HepG2 (cell line): ENCODE measurements around the gene SLC22A23. TPM values are rescaled to one million over a fixed set of nuclear protein-coding genes. Genes with fewer than 3 reads are reported as not detected.

Experiments
- ATAC-seq: fragments of 200-7000 bp; cut with Tn5 transposase; 3 replicates; pipeline ENCODE4 v1.9.1; 2020; ENCODE audit warnings: mild to moderate bottlenecking, moderate library complexity
- BruUV-seq: library from RNA; stranded (reverse); fragments of 400-500 nt; replicated peaks from 2 replicates; lab custom pipeline; 2021; lab: Mats Ljungman, UMichigan
- CTCF ChIA-PET: fragments of 300-600 bp; formaldehyde crosslinking; extraction: SDS; loops from one replicate; lab custom pipeline; 2021; ENCODE audit warnings: low total read pairs, inconsistent platforms, low intra/inter-chr PET ratio; lab: Yijun Ruan, JAX
- POLR2A ChIA-PET: fragments of 350-600 bp; sonication (Branson Sonifier 250); formaldehyde crosslinking; loops from one replicate; lab custom pipeline; 2020; ENCODE audit warnings: antibody characterized with exemption, inconsistent platforms; lab: Yijun Ruan, JAX
- DNase-seq: peaks from one replicate; pipeline ENCODE4 v3.0.0-alpha.2; 2015; ENCODE audit warnings: low spot score
- FAIRE-seq: peaks from 3 replicates; lab custom pipeline; 2011; peaks lifted over from hg19 to GRCh38; lab: Jason Lieb, UNC
- H2AFZ ChIP-seq: one replicate; pipeline ENCODE4 v1.6.1; 2011; ENCODE audit warnings: low read length, inconsistent platforms
- H3K27ac ChIP-seq: fragments of 300-600 bp; 3 replicates; pipeline ENCODE4 v1.8.0; 2011; ENCODE audit warnings: mixed run types, mild to moderate bottlenecking, mixed read lengths, low read length, inconsistent platforms; ENCODE audit not compliant: insufficient read depth; ENCODE audit errors: extremely low read length
- H3K27me3 ChIP-seq, 2 experiments: fragments of 200-600 bp in 1 of 2; 2 replicates in 1 of 2; 3 replicates in 1 of 2; pipeline versions ENCODE4 v1.6.0 to v1.8.0; 2011; ENCODE audit warnings: low read length in 2 of 2, mild to moderate bottlenecking in 2 of 2, moderate library complexity in 2 of 2, inconsistent platforms in 1 of 2; ENCODE audit not compliant: insufficient read depth in 2 of 2, control insufficient read depth in 1 of 2
- H3K36me3 ChIP-seq, 2 experiments: fragments of 200-600 bp in 1 of 2; replicated peaks in 1 of 2; 2 replicates in 1 of 2; 3 replicates in 1 of 2; pipeline versions ENCODE4 v1.5.1 to v1.8.0; 2011; ENCODE audit warnings: low read length in 2 of 2, inconsistent platforms in 1 of 2; ENCODE audit not compliant: insufficient read depth in 2 of 2, control insufficient read depth in 1 of 2
- H3K4me1 ChIP-seq: 2 replicates; pipeline ENCODE4 v1.5.1; 2012; ENCODE audit warnings: low read length, inconsistent platforms; ENCODE audit not compliant: insufficient read depth
- H3K4me2 ChIP-seq: 2 replicates; pipeline ENCODE4 v1.6.0; 2011; ENCODE audit warnings: low read depth, low read length, inconsistent platforms
- H3K4me3 ChIP-seq, 3 experiments: fragments of 200-600 bp in 1 of 3; sonication (generic), shearing (Covaris generic) in 1 of 3; replicated peaks in 1 of 3; 2 replicates each; pipeline ENCODE4 v1.5.1; 2011 to 2016; ENCODE audit warnings: low read length in 3 of 3, inconsistent platforms in 2 of 3, low read depth in 2 of 3, mild to moderate bottlenecking in 2 of 3, control low read depth in 1 of 3, mixed read lengths in 1 of 3; ENCODE audit not compliant: insufficient read depth in 1 of 3
- H3K79me2 ChIP-seq: one replicate; pipeline ENCODE4 v1.6.1; 2011; ENCODE audit warnings: low read length, inconsistent platforms; ENCODE audit not compliant: insufficient read depth
- H3K9ac ChIP-seq: 2 replicates; pipeline ENCODE4 v1.6.0; 2011; ENCODE audit warnings: mild to moderate bottlenecking, low read depth, low read length, inconsistent platforms; ENCODE audit not compliant: insufficient read depth
- H3K9me3 ChIP-seq: 2 replicates; pipeline ENCODE4 v1.5.1; 2012; ENCODE audit warnings: mild to moderate bottlenecking, low read length
- H4K20me1 ChIP-seq: 2 replicates; pipeline ENCODE4 v1.6.0; 2011; ENCODE audit warnings: inconsistent platforms, mild to moderate bottlenecking, low read length, moderate library complexity; ENCODE audit not compliant: insufficient read depth
- AGO2 ChIP-seq: fragments of 200-400 bp; formaldehyde crosslinking; optimal IDR thresholded peaks from 2 replicates; pipeline ENCODE3; 2017; ENCODE audit warnings: mild to moderate bottlenecking, low read depth, low read length, moderate library complexity
- CBX5 ChIP-seq: sonication (generic); formaldehyde crosslinking; IDR thresholded peaks from 2 replicates; pipeline ENCODE4 v1.4.0; 2020; ENCODE audit warnings: missing genetic modification reagents, borderline replicate concordance
- ESRRA ChIP-seq: sonication (generic); formaldehyde crosslinking; IDR thresholded peaks from 2 replicates; pipeline ENCODE4 v1.5.1; 2020; ENCODE audit warnings: mild to moderate bottlenecking, low read depth, missing genetic modification reagents
- NR1H2 ChIP-seq: sonication (generic); formaldehyde crosslinking; IDR thresholded peaks from 2 replicates; pipeline ENCODE4 v1.8.1; 2022; ENCODE audit warnings: low read depth, missing genetic modification reagents, borderline replicate concordance
- TAF15 ChIP-seq: fragments of 200-400 bp; formaldehyde crosslinking; IDR thresholded peaks from one replicate; pipeline ENCODE4 v1.6.1; 2018; ENCODE audit warnings: mild to moderate bottlenecking, low read depth, low read length; ENCODE audit not compliant: poor library complexity, severe bottlenecking
- ZNF275 ChIP-seq: sonication (generic); formaldehyde crosslinking; IDR thresholded peaks from 2 replicates; pipeline ENCODE4 v1.8.0; 2022; ENCODE audit warnings: missing genetic modification reagents, mild to moderate bottlenecking, inconsistent platforms, borderline replicate concordance
- ZNF687 ChIP-seq: sonication (generic); formaldehyde crosslinking; IDR thresholded peaks from 2 replicates; pipeline ENCODE4 v1.5.1; 2020; ENCODE audit warnings: mild to moderate bottlenecking, missing genetic modification reagents, moderate library complexity
- ZNF691 ChIP-seq: sonication (generic); formaldehyde crosslinking; IDR thresholded peaks from 2 replicates; pipeline ENCODE4 v1.4.0; 2020; ENCODE audit warnings: missing genetic modification reagents, low read depth, mild to moderate bottlenecking, borderline replicate concordance
- WGBS: methylation state at CpG from one replicate; pipeline ENCODE4 v1.1.6; 2017; ENCODE audit warnings: low lambda C conversion rate; 5-methylcytosine and 5-hydroxymethylcytosine counted together
- in situ Hi-C: cut with HindIII; loops from 2 replicates; pipeline ENCODE4 v1.10.0; 2017; ENCODE audit warnings: low pct_unique_long_range_greater_than_20kb; ENCODE audit not compliant: extremely low pct_ligation_motif_present
- intact Hi-C: fragments of 100-400 bp; cut with micrococcal nuclease; formaldehyde crosslinking; loops from one replicate; pipeline ENCODE4 v1.10.0; 2022; ENCODE audit not compliant: unreplicated experiment
- polyA plus RNA-seq, 8 experiments: library from polyadenylated mRNA; depleted of rRNA in 3 of 8; stranded (reverse) in 7 of 8; unstranded in 1 of 8; fragments of >200 nt; fragmentation: Illumina TruSeq in 4 of 8; extraction: Trizol in 4 of 8; gene quantifications; 2 replicates each; pipeline versions ENCODE4 v1.2.1 to v1.2.3, GENCODE V29; 2011 to 2016; ENCODE audit warnings: low read depth in 4 of 8, missing spikeins in 1 of 8, mixed read lengths in 1 of 8; ENCODE audit not compliant: insufficient read depth in 1 of 8
- total RNA-seq, 5 experiments: library from RNA; depleted of rRNA; stranded (reverse); fragments of >200 nt; fragmentation: Illumina TruSeq; extraction: Trizol; gene quantifications; 2 replicates each; pipeline ENCODE4 v1.2.3, GENCODE V29; 2016; ENCODE audit warnings: low read depth in 1 of 5

The SLC22A23 gene
- total and polyA plus RNA-seq, 2 of the 13 experiments (the other 11 are each of a cell fraction or from before 2014, with no cell fraction given) = 11.8 to 17.5 TPM

- no peaks in the 10 kb centered on the region for H3K79me2 ChIP-seq
- DNase-seq (no peak), FAIRE-seq (no peak), ATAC-seq (no peak)
- no peaks in the 10 kb centered on the region for H3K27me3 ChIP-seq
- H3K27ac ChIP-seq = no peak overlapping the region
- H3K9ac ChIP-seq = no peak overlapping the region
- in situ Hi-C loops = no loop called here
- H3K9me3 ChIP-seq = no peaks in the 10 kb centered on the region
- CTCF ChIA-PET = no interaction called here
- peaks cover 3% of the 10 kb centered on the region; the same call in 1 of the 2 replicates for H4K20me1 ChIP-seq
- WGBS = 97% methylated on average over 13 of the region's 21 CpGs
- BruUV-seq = no TSS peak
- H3K4me3 ChIP-seq = no peak overlapping the region
- POLR2A ChIA-PET = interaction anchor here (1.3 kb wide), 1 partner anchor 86 kb away, joined by 3 read pairs; no protein-coding TSS in a partner anchor
- no peaks in the 10 kb centered on the region for H3K4me1 ChIP-seq
- intact Hi-C loops = no loop called here
- H2AFZ ChIP-seq = no peak overlapping the region
- H3K36me3 ChIP-seq = peaks cover 34 to 54% of the 10 kb centered on the region in 2 experiments
- 0 out of 2 replicates have a peak, but pooled peaks have one; percentile 20 for TF ChIP-seq ZNF687 (CRISPR knock-in tag)
- TF ChIP-seq ESRRA = no peak
- no peak for TF ChIP-seq NR1H2 (CRISPR knock-in tag)
- peak; percentile 63 for TF ChIP-seq AGO2
- no peak for TF ChIP-seq TAF15
- no peak for TF ChIP-seq ZNF691
- TF ChIP-seq ZNF275 (CRISPR knock-in tag) = no peak
- 0 out of 2 replicates have a peak, but pooled peaks have one; percentile 16 for TF ChIP-seq CBX5 (CRISPR knock-in tag)
- H3K4me2 ChIP-seq = no peak overlapping the region
These were observed 133.1 kb downstream of the SLC22A23 start for GRCh38 chr6:3323696-3324261.
